8988T (cell line): ENCODE data around the gene LBR.

Source experiments
- DNase-seq: peaks from one replicate; pipeline ENCODE4 v3.0.0; 2011

Gene LBR

DNA sequence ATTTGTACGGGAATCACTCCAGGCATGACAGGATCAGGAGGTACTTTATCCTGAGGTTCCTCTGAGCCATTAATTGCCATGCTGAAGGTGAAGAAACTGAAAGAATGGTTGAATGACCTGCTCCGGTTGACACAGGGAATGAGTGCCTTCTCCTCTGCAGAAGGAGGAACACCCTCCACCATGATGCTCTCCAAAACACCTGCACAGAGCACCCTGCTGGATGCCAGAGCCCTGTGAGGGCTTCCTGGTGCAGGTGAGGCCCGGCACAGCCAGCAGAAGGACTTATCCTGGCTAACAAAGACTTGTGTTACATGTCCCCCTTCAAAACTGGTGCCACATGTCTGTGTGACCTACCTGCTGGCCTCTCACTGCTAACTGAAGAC, 14.3 kb upstream of the LBR start:
- DNase-seq = no peak

DNA sequence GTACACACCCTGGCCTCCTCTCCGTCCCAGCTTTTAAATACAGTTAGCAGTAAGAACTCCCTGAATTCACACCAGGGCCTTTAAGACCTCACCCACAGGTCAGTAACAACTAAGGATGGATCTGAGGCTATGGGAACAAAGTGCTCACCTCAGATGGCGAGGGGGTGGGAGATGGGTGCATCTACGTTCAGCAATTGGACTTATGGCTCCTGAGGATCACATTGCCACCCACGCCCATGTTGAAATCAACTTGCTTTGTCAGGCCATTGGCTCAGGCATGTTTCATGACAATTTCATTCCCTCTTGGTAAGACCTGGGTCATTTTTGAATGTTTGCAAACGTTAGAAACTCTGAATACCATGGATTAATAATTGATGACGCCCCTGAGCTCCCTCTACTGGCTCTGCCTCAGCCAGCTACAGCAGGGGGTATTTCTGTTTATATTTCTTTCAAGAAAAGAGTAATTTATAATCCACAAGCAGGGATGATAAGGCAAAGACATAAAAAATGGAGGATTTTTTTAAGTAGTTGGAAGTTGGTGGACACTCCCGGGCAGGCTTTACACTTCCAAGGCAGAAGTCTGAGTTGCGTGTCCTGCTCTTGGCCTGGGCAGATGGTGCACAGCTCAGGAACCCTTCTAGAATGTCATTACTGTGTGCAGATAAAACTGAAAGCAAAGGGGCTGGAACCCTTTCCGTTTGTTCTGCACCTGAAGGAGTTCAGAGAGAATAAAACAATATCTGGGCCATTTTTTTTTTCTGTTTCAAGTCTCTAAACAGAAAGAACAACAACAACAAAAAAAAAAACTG, 13.7 kb upstream of the LBR start:
- DNase-seq = no peak

DNA sequence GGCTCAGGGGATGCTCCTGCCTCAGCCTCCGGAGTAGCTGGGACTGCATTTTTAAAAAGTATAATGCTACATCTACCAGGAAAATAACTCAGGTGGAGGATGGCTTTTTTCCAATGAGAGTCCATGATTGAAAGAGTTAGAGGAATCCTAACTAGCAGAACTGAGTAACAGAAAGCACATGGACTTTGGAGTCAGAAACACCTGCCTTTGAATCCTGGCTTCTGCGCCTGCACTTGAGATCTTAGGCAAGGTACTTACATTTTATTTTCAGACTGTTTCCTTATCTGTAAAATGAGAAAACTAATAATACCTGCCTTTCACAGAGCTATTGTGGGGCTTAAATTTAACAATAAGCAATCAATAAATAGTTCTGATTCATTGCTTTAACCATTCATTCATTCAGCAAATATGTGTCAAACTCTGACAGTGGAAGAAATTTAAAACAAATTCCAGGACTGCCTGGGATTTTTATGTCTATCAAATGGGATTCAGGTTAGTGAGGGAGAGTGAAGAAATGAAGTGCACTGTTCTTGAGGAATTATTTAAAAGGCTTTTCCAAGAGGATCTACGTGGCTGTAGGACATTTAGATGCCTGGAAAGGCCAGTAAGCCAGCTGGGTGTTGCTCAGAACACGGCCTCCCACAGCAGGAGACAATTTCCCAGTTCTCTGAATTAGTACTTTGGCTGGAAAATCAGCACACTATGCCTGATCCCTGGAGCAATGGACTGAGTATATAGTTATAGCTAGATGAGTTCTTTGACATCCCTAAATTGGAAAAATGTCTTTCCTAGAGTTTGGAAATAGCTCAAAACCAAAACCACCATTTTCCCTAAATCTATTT, 12.8 kb upstream of the LBR start:
- DNase-seq = no peak

GRCh38 chr1:225437710-225438437, 10.0 kb upstream of the LBR start:
- DNase-seq = no peak

- no peak for DNase-seq
Observed at GRCh38 chr1:225435957-225436392, 8.1 kb upstream of the LBR start.

DNA sequence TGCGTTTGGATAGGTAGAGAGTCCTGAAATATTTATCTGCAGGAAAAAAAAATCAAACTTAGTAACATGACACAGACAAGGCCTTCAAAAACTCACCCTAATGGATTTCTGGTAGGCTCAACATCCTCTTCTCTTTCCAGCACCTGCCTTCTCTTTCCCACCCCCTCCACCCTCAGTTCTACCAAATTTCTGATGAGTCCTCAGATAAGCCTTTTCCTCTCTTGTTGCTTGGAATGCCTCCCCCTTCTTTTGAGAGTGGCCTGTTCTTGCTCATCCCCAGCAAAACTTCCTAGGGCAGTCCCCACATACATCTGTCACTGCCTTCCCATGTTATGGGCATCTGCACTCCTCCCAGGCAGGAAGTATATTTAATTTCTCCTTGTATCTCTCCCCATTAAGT, 7.6 kb upstream of the LBR start:
- no peak for DNase-seq

GRCh38 chr1:225435076-225435475, 7.2 kb upstream of the LBR start:
- DNase-seq = no peak

- DNase-seq = no peak
Observed at GRCh38 chr1:225434046-225434445, 6.2 kb upstream of the LBR start.

DNA sequence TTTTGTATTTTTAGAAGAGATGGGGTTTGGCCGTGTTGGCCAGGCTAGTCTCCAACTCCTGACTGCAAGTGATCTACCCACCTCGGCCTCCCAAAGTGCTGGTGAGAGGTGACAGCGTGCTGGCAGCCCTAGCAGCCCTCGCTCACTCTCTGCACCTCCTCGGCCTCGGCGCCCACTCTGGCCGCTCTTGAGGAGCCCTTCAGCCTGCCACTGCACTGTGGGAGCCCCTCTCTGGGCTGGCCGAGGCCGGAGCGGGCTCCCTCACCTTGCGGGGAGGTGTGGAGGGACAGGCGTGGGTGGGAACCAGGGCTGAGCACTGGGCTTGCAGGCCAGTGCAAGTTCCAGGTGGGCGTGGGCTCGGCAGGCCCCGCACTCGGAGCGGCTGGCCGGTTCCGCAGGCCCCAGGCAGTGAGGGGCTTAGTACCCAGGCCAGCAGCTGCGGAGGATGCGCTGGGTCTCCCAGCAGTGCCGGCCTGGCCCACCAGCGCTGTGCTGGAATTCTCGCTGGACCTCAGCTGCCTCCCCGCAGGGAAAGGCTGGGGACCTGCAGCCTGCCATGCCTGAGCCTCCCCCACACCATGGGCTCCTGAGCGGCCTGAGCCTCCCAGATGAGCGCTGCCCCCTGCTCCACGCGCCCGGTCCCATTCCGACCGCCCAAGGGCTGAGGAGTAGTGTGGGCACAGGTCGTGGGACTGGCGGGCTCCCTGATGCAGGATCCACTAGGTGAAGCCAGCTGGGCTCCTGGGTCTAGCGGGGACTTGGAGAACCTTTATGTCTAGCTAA, 3.4 kb upstream of the LBR start:
- no peak for DNase-seq

- DNase-seq = no peak
Observed at GRCh38 chr1:225430301-225430700, 2.5 kb upstream of the LBR start.

- DNase-seq = no peak
Observed at GRCh38 chr1:225428881-225429455, 1.1 kb upstream of the LBR start.

DNA sequence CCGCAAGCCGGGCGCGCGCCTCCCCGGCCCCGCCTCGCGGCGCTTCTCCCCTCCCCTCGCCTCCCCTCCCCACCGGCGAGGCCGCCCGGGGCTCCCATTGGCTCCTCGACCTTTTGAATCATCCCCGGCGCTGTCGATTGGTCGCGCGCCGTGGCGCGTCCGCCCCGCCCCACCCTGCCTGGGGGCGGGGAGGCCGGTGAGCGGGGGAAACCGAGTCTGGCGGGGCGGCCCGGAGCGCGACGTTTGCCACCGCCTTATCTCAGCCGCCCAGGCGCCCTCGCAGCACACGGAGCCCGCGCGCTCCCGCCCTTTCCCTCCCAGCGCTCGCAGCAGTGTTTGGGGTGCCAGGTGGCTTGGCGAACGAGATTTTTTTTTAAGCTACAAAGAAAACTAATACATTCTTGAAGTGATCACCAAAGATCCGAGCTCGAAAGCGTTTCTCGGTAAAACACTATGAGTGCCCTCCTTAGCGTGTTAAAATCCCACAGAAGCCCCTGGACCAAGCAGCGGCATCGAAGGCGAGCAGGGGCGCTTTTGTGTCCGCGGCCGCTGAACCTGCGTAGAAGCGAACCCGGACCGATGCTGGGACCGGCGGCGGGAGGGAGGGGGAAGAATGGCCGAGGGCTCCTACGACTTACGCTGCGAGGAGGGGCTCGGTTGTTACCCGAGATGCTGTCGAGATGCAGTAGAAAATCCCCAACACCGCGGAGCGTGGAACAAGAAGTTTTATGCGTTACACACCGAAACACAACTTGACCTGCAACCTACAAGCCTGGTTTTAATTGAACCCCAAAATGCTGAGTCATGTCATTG, 436 bp upstream of the LBR start:
- peak; percentile 89 for DNase-seq

DNA sequence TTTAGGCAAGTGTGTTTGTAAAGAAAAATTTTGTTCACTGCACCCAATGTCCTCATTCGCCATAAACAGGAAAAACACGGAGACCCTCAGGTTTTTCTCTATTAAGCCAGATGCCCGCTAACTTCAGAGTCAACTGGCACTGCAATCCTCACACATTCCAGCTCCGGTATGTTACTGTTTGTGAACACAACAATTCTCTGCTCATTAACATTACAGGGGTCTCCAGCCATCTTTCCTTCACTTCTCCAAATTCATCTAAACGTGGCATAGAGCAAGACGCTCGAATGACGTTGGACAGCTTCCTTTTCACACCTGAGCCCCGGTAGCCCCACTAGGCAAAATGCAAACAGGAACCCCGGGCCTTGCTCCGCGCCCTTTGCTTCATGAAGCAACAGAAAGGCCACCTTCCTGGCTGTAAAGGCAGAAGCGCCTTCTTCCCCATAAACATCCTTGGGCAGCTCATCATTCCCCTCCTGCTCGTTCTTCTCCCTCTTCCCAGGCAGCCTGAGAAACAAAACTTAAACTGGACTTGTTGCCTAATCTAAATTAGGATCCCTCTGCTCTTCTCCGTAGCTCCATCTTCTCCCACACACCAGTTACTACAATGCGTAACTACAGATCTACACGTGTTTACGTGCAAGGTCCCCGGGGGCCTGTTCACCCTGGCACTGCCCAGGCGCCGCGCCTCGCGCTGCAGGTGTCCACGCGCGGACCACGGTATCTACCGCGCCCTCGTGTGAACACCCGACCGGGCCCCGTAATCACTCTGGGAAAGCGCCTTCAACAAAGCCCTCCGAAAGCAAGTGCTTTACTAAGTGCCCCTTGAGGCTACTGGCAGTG, 1.2 kb downstream of the LBR start:
- DNase-seq = no peak

GRCh38 chr1:225425201-225425786, 2.5 kb downstream of the LBR start:
- peak; percentile 52 for DNase-seq

DNA sequence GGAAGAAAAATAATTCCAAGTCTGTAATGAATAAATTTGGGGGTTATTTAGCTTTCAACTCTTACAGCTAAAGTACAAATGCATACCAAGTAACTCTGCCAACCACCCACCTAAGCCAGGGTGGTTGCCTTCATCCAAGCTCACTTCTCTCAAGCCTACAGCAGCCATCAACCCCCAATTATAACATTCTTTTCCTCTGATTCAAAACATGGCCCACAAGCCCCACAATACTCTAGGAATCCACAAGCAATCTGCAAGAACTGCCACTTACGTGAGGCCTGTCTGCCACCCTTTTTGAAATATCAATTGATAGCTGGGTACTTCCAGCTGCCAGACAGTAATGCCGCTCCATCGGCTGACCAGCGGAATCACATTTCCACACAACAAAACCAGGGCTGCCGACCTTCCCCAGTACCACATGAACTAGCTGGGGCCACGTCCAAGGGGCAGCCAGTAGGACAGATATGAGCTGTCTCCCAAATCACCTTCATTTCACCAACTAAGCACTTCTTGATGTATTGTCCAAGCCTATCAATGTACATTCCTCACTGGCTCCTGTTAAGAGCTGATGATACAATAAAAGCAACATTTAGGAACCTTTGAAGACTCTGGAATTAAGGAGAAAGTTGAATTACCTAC, 3.2 kb downstream of the LBR start:
- DNase-seq = no peak

DNA sequence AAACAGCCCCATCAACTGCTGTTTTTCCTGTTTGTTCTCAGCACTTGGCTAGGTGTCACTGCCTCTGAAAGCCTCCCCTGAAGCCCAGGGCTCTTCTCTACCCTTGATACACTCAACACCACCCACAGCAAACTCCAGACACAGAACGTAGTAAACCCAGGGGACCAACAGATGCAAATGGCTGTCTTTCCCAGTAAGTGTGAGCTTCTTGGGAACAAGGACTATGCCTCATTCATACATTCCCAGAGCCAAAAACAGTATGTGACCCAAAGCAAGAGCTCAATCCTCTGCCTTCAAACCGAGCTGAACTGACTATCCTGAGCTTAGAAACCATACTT, 4.4 kb downstream of the LBR start:
- no peak for DNase-seq

- DNase-seq = no peak
Observed at GRCh38 chr1:225422795-225423517, 4.9 kb downstream of the LBR start.

DNA sequence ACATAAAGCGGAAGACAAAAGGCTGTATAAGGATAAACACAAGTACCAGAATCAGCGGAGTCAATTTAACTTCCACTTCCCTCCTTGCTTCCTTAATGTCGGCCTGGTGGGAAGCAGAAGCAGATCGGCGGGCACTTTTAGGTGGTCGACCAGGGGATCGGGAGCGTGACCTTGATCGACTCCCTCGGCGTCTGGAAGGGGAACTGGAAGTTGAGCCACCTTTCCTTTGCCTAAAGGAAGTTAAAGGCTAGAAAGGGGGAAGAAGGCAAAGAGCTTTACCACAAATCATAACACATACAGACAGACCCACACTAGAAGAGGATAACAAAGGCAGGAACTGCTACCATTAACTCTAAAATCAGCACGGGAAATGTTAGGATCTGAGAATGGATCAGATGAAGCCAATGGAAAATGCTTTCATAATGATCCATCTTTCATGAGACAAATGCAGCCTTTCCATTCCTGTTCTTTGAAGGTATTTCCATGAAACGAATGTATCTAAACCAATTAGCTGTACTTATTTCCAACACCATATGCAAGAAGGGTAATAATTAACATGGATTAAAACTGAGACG, 5.7 kb downstream of the LBR start:
- no peak for DNase-seq

GRCh38 chr1:225418598-225418997, 9.2 kb downstream of the LBR start:
- no peak for DNase-seq
